ENCODE results near the gene CYP8B1. TPM values are rescaled to one million over a fixed set of nuclear protein-coding genes. Genes with fewer than 3 reads are reported as not detected.

The CYP8B1 gene
- total and polyA plus RNA-seq, 2 of the 8 experiments (the other 6 are each of a cell fraction or from before 2014, with no cell fraction given): not detected

DNA sequence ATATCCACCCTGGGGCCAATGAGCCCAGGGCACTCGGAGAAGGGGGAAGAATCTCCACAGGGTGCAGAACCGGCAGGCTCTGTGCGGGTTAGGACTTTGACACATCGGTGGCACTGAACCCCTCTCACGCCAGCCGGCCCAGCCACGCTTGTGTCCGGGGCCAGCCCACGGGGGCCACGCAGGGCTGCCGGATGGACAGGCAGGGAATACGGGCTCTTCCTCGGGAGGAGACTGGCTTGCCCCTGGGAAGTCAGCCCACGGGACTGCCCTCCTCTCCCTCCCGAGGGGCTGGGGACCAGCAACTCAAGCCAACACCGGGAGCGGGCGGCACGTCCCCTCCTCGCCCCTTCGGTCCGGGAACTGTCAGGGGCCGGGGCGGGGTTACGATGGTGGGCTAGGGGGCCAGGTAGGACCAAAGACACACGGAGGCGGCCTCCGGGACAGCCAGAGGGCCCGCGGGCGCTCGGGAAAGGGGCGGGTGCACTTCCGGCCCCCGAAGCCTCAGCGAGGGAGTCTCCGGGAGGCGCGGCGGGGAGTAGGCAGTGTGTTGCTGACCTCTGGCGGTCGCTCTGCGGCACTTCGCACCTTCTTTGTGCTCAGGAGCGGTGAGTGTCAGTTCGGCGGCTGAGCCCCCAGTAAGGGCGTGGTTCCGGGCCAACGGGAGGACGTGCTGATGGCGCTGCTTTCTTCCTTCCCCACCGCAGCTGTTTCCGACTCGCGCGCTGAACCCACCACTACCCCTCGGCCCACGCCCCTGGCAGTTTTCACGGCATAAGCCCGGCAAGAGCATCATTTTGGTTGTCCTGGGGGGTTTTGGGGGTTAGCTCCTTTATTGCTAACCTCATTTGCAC lies 5.1 kb upstream of the CYP8B1 start (continued):
- TF ChIP-seq TAF7 (optimal IDR thresholded peaks at IDR 0.05; ENCODE audit: borderline replicate concordance, low read depth, low read length): no peak
- TF ChIP-seq, protein P1, sequence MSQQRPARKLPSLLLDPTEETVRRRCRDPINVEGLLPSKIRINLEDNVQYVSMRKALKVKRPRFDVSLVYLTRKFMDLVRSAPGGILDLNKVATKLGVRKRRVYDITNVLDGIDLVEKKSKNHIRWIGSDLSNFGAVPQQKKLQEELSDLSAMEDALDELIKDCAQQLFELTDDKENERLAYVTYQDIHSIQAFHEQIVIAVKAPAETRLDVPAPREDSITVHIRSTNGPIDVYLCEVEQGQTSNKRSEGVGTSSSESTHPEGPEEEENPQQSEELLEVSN (IDR thresholded peaks at IDR 0.05): peak; percentile 49; the same call in 1 of the 2 replicates
- peak in 1 of 2 experiments; percentile 47; a peak in 1 of 4 replicates for TF ChIP-seq SIN3A (conservative IDR thresholded peaks at IDR 0.05 in 1 of 2, IDR thresholded peaks at IDR 0.05 in 1 of 2; ENCODE audit: low read depth in 1 of 2, low read length in 2 of 2)
- TF ChIP-seq EP300 (IDR thresholded peaks at IDR 0.05; ENCODE audit: borderline replicate concordance in 1 of 2, low read depth in 2 of 2, low read length in 2 of 2): 0 out of 3 replicates have a peak, but pooled peaks of 1 of the 2 experiments have one; percentile 11
- no peak for TF ChIP-seq CHD2 (IDR thresholded peaks at IDR 0.05; ENCODE audit: low read length)
- TF ChIP-seq RAD21 (IDR thresholded peaks at IDR 0.05 in 1 of 2, conservative IDR thresholded peaks at IDR 0.05 in 1 of 2; ENCODE audit: low read depth in 2 of 2, low read length in 2 of 2): peak; percentile 86 to 88
- TF ChIP-seq YY1 (IDR thresholded peaks at IDR 0.05; ENCODE audit: low read depth, low read length): peak; percentile 67; the same call in 1 of the 2 replicates
- 0 out of 2 replicates have a peak, but pooled peaks have one; percentile 21 for TF ChIP-seq SP4 (IDR thresholded peaks at IDR 0.05; ENCODE audit: low read length)
- TF ChIP-seq POLR2A (IDR thresholded peaks at IDR 0.05; ENCODE audit: control extremely low read depth in 1 of 2, low read depth in 2 of 2, low read length in 2 of 2): peak in 1 of 2 experiments; percentile 42; a peak in 1 of 3 replicates
- TF ChIP-seq RNF2 (IDR thresholded peaks at IDR 0.05; ENCODE audit: borderline replicate concordance, low read depth, low read length, missing control alignments, poor library complexity, severe bottlenecking): no peak
- TF ChIP-seq, protein P2, sequence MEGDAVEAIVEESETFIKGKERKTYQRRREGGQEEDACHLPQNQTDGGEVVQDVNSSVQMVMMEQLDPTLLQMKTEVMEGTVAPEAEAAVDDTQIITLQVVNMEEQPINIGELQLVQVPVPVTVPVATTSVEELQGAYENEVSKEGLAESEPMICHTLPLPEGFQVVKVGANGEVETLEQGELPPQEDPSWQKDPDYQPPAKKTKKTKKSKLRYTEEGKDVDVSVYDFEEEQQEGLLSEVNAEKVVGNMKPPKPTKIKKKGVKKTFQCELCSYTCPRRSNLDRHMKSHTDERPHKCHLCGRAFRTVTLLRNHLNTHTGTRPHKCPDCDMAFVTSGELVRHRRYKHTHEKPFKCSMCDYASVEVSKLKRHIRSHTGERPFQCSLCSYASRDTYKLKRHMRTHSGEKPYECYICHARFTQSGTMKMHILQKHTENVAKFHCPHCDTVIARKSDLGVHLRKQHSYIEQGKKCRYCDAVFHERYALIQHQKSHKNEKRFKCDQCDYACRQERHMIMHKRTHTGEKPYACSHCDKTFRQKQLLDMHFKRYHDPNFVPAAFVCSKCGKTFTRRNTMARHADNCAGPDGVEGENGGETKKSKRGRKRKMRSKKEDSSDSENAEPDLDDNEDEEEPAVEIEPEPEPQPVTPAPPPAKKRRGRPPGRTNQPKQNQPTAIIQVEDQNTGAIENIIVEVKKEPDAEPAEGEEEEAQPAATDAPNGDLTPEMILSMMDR (IDR thresholded peaks at IDR 0.05; ENCODE audit: control extremely low read depth in 1 of 3, insufficient read depth in 1 of 3, low read depth in 1 of 3, low read length in 3 of 3): peak; percentile 86 to 91 (median 87)

Data from H1 (cell line).